Neural cell (in vitro differentiated cells): ENCODE measurements around the gene MYOM1. TPM values are rescaled to one million over a fixed set of nuclear protein-coding genes. Genes with fewer than 3 reads are reported as not detected.

Experiments used
- polyA plus RNA-seq: library from polyadenylated mRNA; depleted of rRNA; stranded (reverse); fragments of >200 nt; gene quantifications from 2 replicates; pipeline ENCODE4 v1.2.3, GENCODE V29; 2014
- small RNA-seq, 3 experiments: library from RNA; depleted of rRNA; stranded (forward); fragments of <200 nt; gene quantifications; one replicate each; pipeline ENCODE3, GENCODE V24; 2012

MYOM1 gene
- polyA plus RNA-seq, 1 donor from 2014 or later, result 1.7 TPM

Small RNAs within 50 kb of the gene (small RNA-seq; reads per million reads assigned to genes)
- gene RF00156 (0 to 0.03 (median 0) reads per million in 3 experiments), gene RNU7-25P (0 to 0.57 (median 0.06) reads per million in 3 experiments)

Other genes with a start within 250 kb of the MYOM1 start
- gene LPIN2, start 206.8 kb downstream of the MYOM1 start, polyA plus RNA-seq, result 13.7 and 14.4 TPM in 2 replicates
- 57.9 and 62.7 TPM in 2 replicates for gene MYL12A, start 27.8 kb upstream of the MYOM1 start, polyA plus RNA-seq
- 384 and 409 TPM in 2 replicates for gene MYL12B, start 42.2 kb upstream of the MYOM1 start, polyA plus RNA-seq
- gene TGIF1, start 230.2 kb upstream of the MYOM1 start, polyA plus RNA-seq, result 3.6 and 9.7 TPM in 2 replicates